HEK293T (cell line): Measurements from ENCODE around the gene LIME1.

Experiments
- ARNT ChIP-seq: fragments of 450-650 bp; IDR thresholded peaks from 2 replicates; pipeline ENCODE4 v1.6.1; 2017; ENCODE audit warnings: mild to moderate bottlenecking
- BHLHE40 ChIP-seq: fragments of 450-650 bp; IDR thresholded peaks from 2 replicates; pipeline ENCODE4 v1.6.1; 2016; ENCODE audit warnings: mild to moderate bottlenecking, moderate library complexity, borderline replicate concordance
- ELF4 ChIP-seq: fragments of 450-650 bp; IDR thresholded peaks from 2 replicates; pipeline ENCODE4 v1.6.1; 2017; ENCODE audit warnings: antibody characterized with exemption
- FOXA1 ChIP-seq: fragments of 450-650 bp; IDR thresholded peaks from 2 replicates; pipeline ENCODE4 v1.6.1; 2016; ENCODE audit warnings: mild to moderate bottlenecking
- FOXK2 ChIP-seq: fragments of 450-650 bp; IDR thresholded peaks from 2 replicates; pipeline ENCODE4 v1.6.1; 2016; ENCODE audit warnings: mild to moderate bottlenecking
- FOXM1 ChIP-seq: fragments of 450-650 bp; IDR thresholded peaks from 2 replicates; pipeline ENCODE4 v1.6.1; 2017; ENCODE audit warnings: mild to moderate bottlenecking, borderline replicate concordance
- HDGF ChIP-seq: fragments of 450-650 bp; IDR thresholded peaks from 2 replicates; pipeline ENCODE4 v1.6.1; 2017; ENCODE audit warnings: antibody characterized with exemption, borderline replicate concordance
- L3MBTL2 ChIP-seq: fragments of 450-650 bp; conservative IDR thresholded peaks from 2 replicates; pipeline ENCODE4 v1.6.1; 2016; ENCODE audit warnings: mild to moderate bottlenecking
- NFRKB ChIP-seq: fragments of 450-650 bp; IDR thresholded peaks from 2 replicates; pipeline ENCODE4 v1.6.1; 2016; ENCODE audit warnings: mild to moderate bottlenecking, moderate library complexity
- SP1 ChIP-seq: fragments of 450-650 bp; IDR thresholded peaks from 2 replicates; pipeline ENCODE4 v1.6.1; 2017
- SUZ12 ChIP-seq: fragments of 450-650 bp; IDR thresholded peaks from 2 replicates; pipeline ENCODE4 v1.6.1; 2016; ENCODE audit warnings: mild to moderate bottlenecking
- ZNF384 ChIP-seq: fragments of 450-650 bp; IDR thresholded peaks from 2 replicates; pipeline ENCODE4 v1.6.1; 2016

GRCh38 chr20:63754008-63754407 is 17.5 kb downstream of the LIME1 start:
- TF ChIP-seq FOXK2 (no peak), BHLHE40 (no peak), HDGF (no peak), SUZ12 (no peak), SP1 (no peak), L3MBTL2 (no peak), ARNT (no peak), ZNF384 (no peak), NFRKB (no peak), ELF4 (no peak), FOXA1 (no peak), FOXM1 (no peak)
